ENCODE data around the gene KCNC1. TPM values are rescaled to one million over a fixed set of nuclear protein-coding genes. Genes with fewer than 3 reads are reported as not detected.

Gene KCNC1
- polyA plus RNA-seq, 2 of the 4 experiments (the other 2 are of a cell fraction), result 0.08 TPM; not detected in 1

GRCh38 chr11:17762309-17762974 is 27.9 kb downstream of the KCNC1 start (continued):
- TF ChIP-seq CBX2 (IDR thresholded peaks at IDR 0.05; ENCODE audit: borderline replicate concordance, low read depth) (no peak), MYC (IDR thresholded peaks at IDR 0.05; ENCODE audit: borderline replicate concordance, low read length) (no peak), SREBF2 (IDR thresholded peaks at IDR 0.05) (no peak), FOSL2 (IDR thresholded peaks at IDR 0.05) (no peak), FOSL2 (CRISPR knock-in tag; IDR thresholded peaks at IDR 0.05) (no peak)

DNA sequence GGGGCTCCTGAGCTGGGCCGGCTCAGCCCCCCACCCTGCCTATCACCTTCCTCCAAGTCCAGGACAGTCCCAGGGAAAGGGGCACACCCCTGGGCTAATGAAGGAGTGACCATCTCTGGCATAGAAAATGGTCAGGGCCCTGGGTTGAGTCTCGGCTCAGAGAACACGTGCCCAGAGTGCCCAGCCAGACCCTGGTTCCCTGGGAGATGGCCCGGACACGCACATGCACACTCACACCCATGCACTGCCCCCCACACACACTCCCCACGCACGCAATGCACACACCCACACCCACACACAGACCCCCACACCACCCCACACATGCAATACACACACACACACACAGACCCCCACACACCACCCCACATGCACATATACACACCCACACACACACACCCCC is 28.7 kb downstream of the KCNC1 start:
- Histone ChIP-seq H3K27ac (no peak overlapping the region), H3K4me3 (no peak overlapping the region), H3K9me3 (no peaks in the 10 kb centered on the region), H3K4me1 (no peaks in the 10 kb centered on the region), H3K4me2 (no peak overlapping the region)
- DNase-seq (ENCODE audit: low read depth in 1 of 2, low spot score in 1 of 2) (no peak), FAIRE-seq (no peak), ATAC-seq (no peak)
- TF ChIP-seq TP53 (CRISPR knock-in tag; IDR thresholded peaks at IDR 0.05) (no peak), GATA3 (IDR thresholded peaks at IDR 0.05; ENCODE audit: borderline replicate concordance) (no peak), RNF2 (IDR thresholded peaks at IDR 0.05; ENCODE audit: borderline replicate concordance, low read depth) (no peak), HOXB5 (CRISPR knock-in tag; IDR thresholded peaks at IDR 0.05) (no peak)
- ChIA-PET CTCF (no interaction called here), POLR2A (no interaction called here)
- WGBS (ENCODE audit: missing lambda C conversion rate), result 35% methylated on average over 7 of the region's 7 CpGs

- Histone ChIP-seq H3K9me3 (no peaks in the 10 kb centered on the region), H3K4me3 (no peak overlapping the region), H3K27ac (no peak overlapping the region), H3K4me1 (no peaks in the 10 kb centered on the region), H3K4me2 (no peak overlapping the region)
- ATAC-seq (no peak), DNase-seq (ENCODE audit: low read depth in 1 of 2, low spot score in 1 of 2) (no peak), FAIRE-seq (no peak)
- 13% methylated on average over 3 of the region's 3 CpGs for WGBS (ENCODE audit: missing lambda C conversion rate)
- ChIA-PET CTCF (no interaction called here), POLR2A (no interaction called here)
- TF ChIP-seq POLR2A (IDR thresholded peaks at IDR 0.05; ENCODE audit: low read length) (no peak), KDM5A (IDR thresholded peaks at IDR 0.05) (no peak), HDAC2 (IDR thresholded peaks at IDR 0.05) (no peak), EHF (CRISPR knock-in tag; IDR thresholded peaks at IDR 0.05) (no peak), ZFP36 (IDR thresholded peaks at IDR 0.05; ENCODE audit: borderline replicate concordance, partially characterized antibody) (no peak), CBX2 (IDR thresholded peaks at IDR 0.05; ENCODE audit: borderline replicate concordance, low read depth) (no peak), HOXB5 (CRISPR knock-in tag; IDR thresholded peaks at IDR 0.05) (no peak), MYC (IDR thresholded peaks at IDR 0.05; ENCODE audit: borderline replicate concordance, low read length) (no peak), HES2 (IDR thresholded peaks at IDR 0.05) (no peak), GATA3 (IDR thresholded peaks at IDR 0.05; ENCODE audit: borderline replicate concordance) (no peak)
- TF ChIP-seq, protein P1, sequence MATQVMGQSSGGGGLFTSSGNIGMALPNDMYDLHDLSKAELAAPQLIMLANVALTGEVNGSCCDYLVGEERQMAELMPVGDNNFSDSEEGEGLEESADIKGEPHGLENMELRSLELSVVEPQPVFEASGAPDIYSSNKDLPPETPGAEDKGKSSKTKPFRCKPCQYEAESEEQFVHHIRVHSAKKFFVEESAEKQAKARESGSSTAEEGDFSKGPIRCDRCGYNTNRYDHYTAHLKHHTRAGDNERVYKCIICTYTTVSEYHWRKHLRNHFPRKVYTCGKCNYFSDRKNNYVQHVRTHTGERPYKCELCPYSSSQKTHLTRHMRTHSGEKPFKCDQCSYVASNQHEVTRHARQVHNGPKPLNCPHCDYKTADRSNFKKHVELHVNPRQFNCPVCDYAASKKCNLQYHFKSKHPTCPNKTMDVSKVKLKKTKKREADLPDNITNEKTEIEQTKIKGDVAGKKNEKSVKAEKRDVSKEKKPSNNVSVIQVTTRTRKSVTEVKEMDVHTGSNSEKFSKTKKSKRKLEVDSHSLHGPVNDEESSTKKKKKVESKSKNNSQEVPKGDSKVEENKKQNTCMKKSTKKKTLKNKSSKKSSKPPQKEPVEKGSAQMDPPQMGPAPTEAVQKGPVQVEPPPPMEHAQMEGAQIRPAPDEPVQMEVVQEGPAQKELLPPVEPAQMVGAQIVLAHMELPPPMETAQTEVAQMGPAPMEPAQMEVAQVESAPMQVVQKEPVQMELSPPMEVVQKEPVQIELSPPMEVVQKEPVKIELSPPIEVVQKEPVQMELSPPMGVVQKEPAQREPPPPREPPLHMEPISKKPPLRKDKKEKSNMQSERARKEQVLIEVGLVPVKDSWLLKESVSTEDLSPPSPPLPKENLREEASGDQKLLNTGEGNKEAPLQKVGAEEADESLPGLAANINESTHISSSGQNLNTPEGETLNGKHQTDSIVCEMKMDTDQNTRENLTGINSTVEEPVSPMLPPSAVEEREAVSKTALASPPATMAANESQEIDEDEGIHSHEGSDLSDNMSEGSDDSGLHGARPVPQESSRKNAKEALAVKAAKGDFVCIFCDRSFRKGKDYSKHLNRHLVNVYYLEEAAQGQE (IDR thresholded peaks at IDR 0.05), result no peak
- TF ChIP-seq, protein P2, sequence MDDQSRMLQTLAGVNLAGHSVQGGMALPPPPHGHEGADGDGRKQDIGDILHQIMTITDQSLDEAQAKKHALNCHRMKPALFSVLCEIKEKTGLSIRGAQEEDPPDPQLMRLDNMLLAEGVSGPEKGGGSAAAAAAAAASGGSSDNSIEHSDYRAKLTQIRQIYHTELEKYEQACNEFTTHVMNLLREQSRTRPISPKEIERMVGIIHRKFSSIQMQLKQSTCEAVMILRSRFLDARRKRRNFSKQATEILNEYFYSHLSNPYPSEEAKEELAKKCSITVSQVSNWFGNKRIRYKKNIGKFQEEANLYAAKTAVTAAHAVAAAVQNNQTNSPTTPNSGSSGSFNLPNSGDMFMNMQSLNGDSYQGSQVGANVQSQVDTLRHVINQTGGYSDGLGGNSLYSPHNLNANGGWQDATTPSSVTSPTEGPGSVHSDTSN (IDR thresholded peaks at IDR 0.05), result no peak
Measured at GRCh38 chr11:17763703-17764102, 29.1 kb downstream of the KCNC1 start.

Data from A549 (cell line).